Liver (tissue), 2 donors: ENCODE results near the gene KIFC3.

Experiments
- TF ChIP-seq, protein P1 (sequence below): fragments of 150-350 bp; IDR thresholded peaks from 2 replicates; pipeline ENCODE4 v1.5.1; 2017; ENCODE audit warnings: improper control_type of control experiment, low read depth, low read length; ENCODE audit not compliant: missing input control
- TF ChIP-seq, protein P2 (sequence below): IDR thresholded peaks from 2 replicates; pipeline ENCODE4 v1.6.1; 2016; ENCODE audit warnings: antibody characterized with exemption
- donor health status: healthy.

DNA sequence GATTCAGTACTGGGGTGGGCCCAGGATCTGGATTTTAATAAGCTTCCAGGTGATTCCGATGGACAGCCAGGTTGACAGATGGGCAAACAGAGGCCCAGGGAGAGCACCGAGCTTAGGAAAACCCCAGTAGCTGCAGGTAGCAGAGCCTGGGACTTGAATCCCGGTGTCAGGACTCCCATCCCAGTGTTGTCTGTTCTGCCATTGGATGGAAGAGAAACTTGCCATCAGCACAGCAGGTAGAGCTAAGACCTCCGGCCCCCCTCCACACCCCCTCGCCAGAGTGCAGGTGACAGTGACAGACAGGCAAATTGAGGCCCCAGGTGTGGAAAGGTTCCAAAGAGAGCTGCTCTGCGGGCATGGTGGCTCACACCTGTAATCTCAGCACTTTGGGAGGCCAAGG is 54.3 kb downstream of the KIFC3 start:
- TF ChIP-seq, protein P1, sequence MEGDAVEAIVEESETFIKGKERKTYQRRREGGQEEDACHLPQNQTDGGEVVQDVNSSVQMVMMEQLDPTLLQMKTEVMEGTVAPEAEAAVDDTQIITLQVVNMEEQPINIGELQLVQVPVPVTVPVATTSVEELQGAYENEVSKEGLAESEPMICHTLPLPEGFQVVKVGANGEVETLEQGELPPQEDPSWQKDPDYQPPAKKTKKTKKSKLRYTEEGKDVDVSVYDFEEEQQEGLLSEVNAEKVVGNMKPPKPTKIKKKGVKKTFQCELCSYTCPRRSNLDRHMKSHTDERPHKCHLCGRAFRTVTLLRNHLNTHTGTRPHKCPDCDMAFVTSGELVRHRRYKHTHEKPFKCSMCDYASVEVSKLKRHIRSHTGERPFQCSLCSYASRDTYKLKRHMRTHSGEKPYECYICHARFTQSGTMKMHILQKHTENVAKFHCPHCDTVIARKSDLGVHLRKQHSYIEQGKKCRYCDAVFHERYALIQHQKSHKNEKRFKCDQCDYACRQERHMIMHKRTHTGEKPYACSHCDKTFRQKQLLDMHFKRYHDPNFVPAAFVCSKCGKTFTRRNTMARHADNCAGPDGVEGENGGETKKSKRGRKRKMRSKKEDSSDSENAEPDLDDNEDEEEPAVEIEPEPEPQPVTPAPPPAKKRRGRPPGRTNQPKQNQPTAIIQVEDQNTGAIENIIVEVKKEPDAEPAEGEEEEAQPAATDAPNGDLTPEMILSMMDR, result no peak
- TF ChIP-seq, protein P2, sequence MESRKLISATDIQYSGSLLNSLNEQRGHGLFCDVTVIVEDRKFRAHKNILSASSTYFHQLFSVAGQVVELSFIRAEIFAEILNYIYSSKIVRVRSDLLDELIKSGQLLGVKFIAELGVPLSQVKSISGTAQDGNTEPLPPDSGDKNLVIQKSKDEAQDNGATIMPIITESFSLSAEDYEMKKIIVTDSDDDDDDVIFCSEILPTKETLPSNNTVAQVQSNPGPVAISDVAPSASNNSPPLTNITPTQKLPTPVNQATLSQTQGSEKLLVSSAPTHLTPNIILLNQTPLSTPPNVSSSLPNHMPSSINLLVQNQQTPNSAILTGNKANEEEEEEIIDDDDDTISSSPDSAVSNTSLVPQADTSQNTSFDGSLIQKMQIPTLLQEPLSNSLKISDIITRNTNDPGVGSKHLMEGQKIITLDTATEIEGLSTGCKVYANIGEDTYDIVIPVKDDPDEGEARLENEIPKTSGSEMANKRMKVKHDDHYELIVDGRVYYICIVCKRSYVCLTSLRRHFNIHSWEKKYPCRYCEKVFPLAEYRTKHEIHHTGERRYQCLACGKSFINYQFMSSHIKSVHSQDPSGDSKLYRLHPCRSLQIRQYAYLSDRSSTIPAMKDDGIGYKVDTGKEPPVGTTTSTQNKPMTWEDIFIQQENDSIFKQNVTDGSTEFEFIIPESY, result no peak
